Measurements from ENCODE around the gene GRHL3. TPM values are rescaled to one million over a fixed set of nuclear protein-coding genes. Genes with fewer than 3 reads are reported as not detected.

Gene GRHL3
- polyA plus RNA-seq, 3 donors: 0.03 TPM; not detected in 2

GRCh38 chr1:24297852-24298232, 21.3 kb upstream of the GRHL3 start:
- Histone ChIP-seq H3K36me3 (replicated peaks in 1 of 2; ENCODE audit: control insufficient read depth in 1 of 2, insufficient read depth in 2 of 2, low read length in 2 of 2) (no peaks in the 10 kb centered on the region), H4K20me1 (ENCODE audit: insufficient read depth, low read length) (no peaks in the 10 kb centered on the region), H3K9me3 (replicated peaks in 1 of 2; ENCODE audit: control insufficient read depth in 1 of 2, insufficient read depth in 1 of 2, low read length in 2 of 2) (no peaks in the 10 kb centered on the region), H2AFZ (ENCODE audit: insufficient read depth, low read depth, low read length, poor library complexity, severe bottlenecking) (no peak overlapping the region), H3K9ac (ENCODE audit: insufficient read depth, low read length, poor library complexity, severe bottlenecking) (no peak overlapping the region), H3K79me2 (ENCODE audit: insufficient read depth, low read length) (no peaks in the 10 kb centered on the region), H3K4me2 (replicated peaks; ENCODE audit: extremely low read depth, low read length, poor library complexity, severe bottlenecking) (no peak overlapping the region), H3K4me1 (ENCODE audit: control insufficient read depth in 1 of 2, insufficient read depth in 2 of 2, low read length in 2 of 2) (peaks cover 0 to 11% of the 10 kb centered on the region in 2 donors), H3K4me3 (replicated peaks in 1 of 3; ENCODE audit: low read depth in 2 of 3, low read length in 3 of 3) (no peak overlapping the region), H3K27ac (ENCODE audit: low read depth in 1 of 2, low read length in 2 of 2) (no peak overlapping the region), H3K27me3 (ENCODE audit: control insufficient read depth in 2 of 2, insufficient read depth in 2 of 2, low read length in 2 of 2) (no peaks in the 10 kb centered on the region)
- TF ChIP-seq, protein P1, sequence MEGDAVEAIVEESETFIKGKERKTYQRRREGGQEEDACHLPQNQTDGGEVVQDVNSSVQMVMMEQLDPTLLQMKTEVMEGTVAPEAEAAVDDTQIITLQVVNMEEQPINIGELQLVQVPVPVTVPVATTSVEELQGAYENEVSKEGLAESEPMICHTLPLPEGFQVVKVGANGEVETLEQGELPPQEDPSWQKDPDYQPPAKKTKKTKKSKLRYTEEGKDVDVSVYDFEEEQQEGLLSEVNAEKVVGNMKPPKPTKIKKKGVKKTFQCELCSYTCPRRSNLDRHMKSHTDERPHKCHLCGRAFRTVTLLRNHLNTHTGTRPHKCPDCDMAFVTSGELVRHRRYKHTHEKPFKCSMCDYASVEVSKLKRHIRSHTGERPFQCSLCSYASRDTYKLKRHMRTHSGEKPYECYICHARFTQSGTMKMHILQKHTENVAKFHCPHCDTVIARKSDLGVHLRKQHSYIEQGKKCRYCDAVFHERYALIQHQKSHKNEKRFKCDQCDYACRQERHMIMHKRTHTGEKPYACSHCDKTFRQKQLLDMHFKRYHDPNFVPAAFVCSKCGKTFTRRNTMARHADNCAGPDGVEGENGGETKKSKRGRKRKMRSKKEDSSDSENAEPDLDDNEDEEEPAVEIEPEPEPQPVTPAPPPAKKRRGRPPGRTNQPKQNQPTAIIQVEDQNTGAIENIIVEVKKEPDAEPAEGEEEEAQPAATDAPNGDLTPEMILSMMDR (IDR thresholded peaks at IDR 0.05): no peak
- Mint-ChIP-seq H3K27ac (no peak overlapping the region), H3K4me3 (no peak overlapping the region), H3K27me3 (ENCODE audit: low read depth in 3 of 3) (peaks cover 4 to 24% (median 19%) of the 10 kb centered on the region in 3 donors), H3K9me3 (peaks cover 0 to 2% (median 0%) of the 10 kb centered on the region in 7 donors), H3K4me1 (peaks cover 17% of the 10 kb centered on the region), H3K36me3 (no peaks in the 10 kb centered on the region)
- 87% methylated on average over 4 of the region's 4 CpGs for WGBS (ENCODE audit: insufficient coverage)
- DNase-seq: no peak
- intact Hi-C loops (cut with micrococcal nuclease): no loop called here

GRCh38 chr1:24298606-24299005, 20.6 kb upstream of the GRHL3 start:
- Histone ChIP-seq H3K36me3 (replicated peaks in 1 of 2; ENCODE audit: control insufficient read depth in 1 of 2, insufficient read depth in 2 of 2, low read length in 2 of 2) (no peaks in the 10 kb centered on the region), H3K4me3 (replicated peaks in 1 of 3; ENCODE audit: low read depth in 2 of 3, low read length in 3 of 3) (no peak overlapping the region), H3K4me2 (replicated peaks; ENCODE audit: extremely low read depth, low read length, poor library complexity, severe bottlenecking) (no peak overlapping the region), H3K9me3 (replicated peaks in 1 of 2; ENCODE audit: control insufficient read depth in 1 of 2, insufficient read depth in 1 of 2, low read length in 2 of 2) (no peaks in the 10 kb centered on the region), H4K20me1 (ENCODE audit: insufficient read depth, low read length) (no peaks in the 10 kb centered on the region), H3K27ac (ENCODE audit: low read depth in 1 of 2, low read length in 2 of 2) (no peak overlapping the region), H2AFZ (ENCODE audit: insufficient read depth, low read depth, low read length, poor library complexity, severe bottlenecking) (no peak overlapping the region), H3K4me1 (ENCODE audit: control insufficient read depth in 1 of 2, insufficient read depth in 2 of 2, low read length in 2 of 2) (peaks cover 0 to 11% of the 10 kb centered on the region in 2 donors), H3K27me3 (ENCODE audit: control insufficient read depth in 2 of 2, insufficient read depth in 2 of 2, low read length in 2 of 2) (no peaks in the 10 kb centered on the region), H3K79me2 (ENCODE audit: insufficient read depth, low read length) (no peaks in the 10 kb centered on the region), H3K9ac (ENCODE audit: insufficient read depth, low read length, poor library complexity, severe bottlenecking) (no peak overlapping the region)
- intact Hi-C loops (cut with micrococcal nuclease): no loop called here
- DNase-seq: no peak
- Mint-ChIP-seq H3K9me3 (peaks cover 0 to 2% (median 0%) of the 10 kb centered on the region in 7 donors), H3K27ac (no peak overlapping the region), H3K4me1 (peaks cover 17% of the 10 kb centered on the region), H3K4me3 (no peak overlapping the region), H3K36me3 (no peaks in the 10 kb centered on the region), H3K27me3 (ENCODE audit: low read depth in 3 of 3) (peaks cover 7 to 24% (median 19%) of the 10 kb centered on the region in 3 donors)
- TF ChIP-seq, protein P1 (IDR thresholded peaks at IDR 0.05): peak; percentile 8
- 96% methylated on average over 3 of the region's 8 CpGs for WGBS (ENCODE audit: insufficient coverage)
